Neuronal stem cell (in vitro differentiated cells): Measurements from ENCODE around the gene EVI5L.

Source experiments
- DNase-seq: peaks from one replicate; pipeline ENCODE4 v3.0.0-alpha.2; 2013; ENCODE audit warnings: low spot score
- H2AFZ ChIP-seq: one replicate; pipeline ENCODE4 v1.6.1; 2013; ENCODE audit warnings: mild to moderate bottlenecking, low read length, inconsistent platforms
- H2AK5ac ChIP-seq: 2 replicates; pipeline ENCODE4 v1.6.1; 2013; ENCODE audit warnings: low read depth, mild to moderate bottlenecking, inconsistent platforms, low read length, moderate library complexity, mixed read lengths
- H2BK120ac ChIP-seq: 2 replicates; pipeline ENCODE4 v1.6.1; 2013; ENCODE audit warnings: low read depth, mild to moderate bottlenecking, inconsistent platforms, low read length, moderate library complexity, mixed read lengths
- H2BK12ac ChIP-seq: one replicate; pipeline ENCODE4 v1.6.1; 2013; ENCODE audit warnings: low read length, inconsistent platforms
- H2BK15ac ChIP-seq: 2 replicates; pipeline ENCODE4 v1.6.1; 2013; ENCODE audit warnings: mild to moderate bottlenecking, low read length, inconsistent platforms, mixed read lengths
- H2BK5ac ChIP-seq: one replicate; pipeline ENCODE4 v1.6.1; 2013; ENCODE audit warnings: inconsistent platforms, mild to moderate bottlenecking, low read length, moderate library complexity
- H3K14ac ChIP-seq: one replicate; pipeline ENCODE4 v1.6.1; 2013; ENCODE audit warnings: low read length, inconsistent platforms
- H3K18ac ChIP-seq: 2 replicates; pipeline ENCODE4 v1.6.1; 2013; ENCODE audit warnings: low read length, inconsistent platforms
- H3K23ac ChIP-seq: 2 replicates; pipeline ENCODE4 v1.6.1; 2013; ENCODE audit warnings: low read depth, mild to moderate bottlenecking, mixed read lengths, low read length, inconsistent platforms; ENCODE audit not compliant: poor library complexity
- H3K27ac ChIP-seq: replicated peaks from 3 replicates; pipeline ENCODE4 v1.5.1; 2013; ENCODE audit warnings: low read length, inconsistent platforms
- H3K27me3 ChIP-seq, 3 experiments: 2 replicates each; pipeline ENCODE4 v1.6.1; 2013; ENCODE audit warnings: low read length in 3 of 3, mild to moderate bottlenecking in 2 of 3, inconsistent platforms in 1 of 3, low read depth in 1 of 3, mixed read lengths in 1 of 3, moderate library complexity in 1 of 3; ENCODE audit not compliant: control insufficient read depth in 3 of 3, insufficient read depth in 3 of 3
- H3K36me3 ChIP-seq, 2 donors: replicated peaks in 1 of 2; 2 replicates each; pipeline ENCODE4 v1.6.1; 2013; ENCODE audit warnings: low read length in 2 of 2; ENCODE audit not compliant: control insufficient read depth in 2 of 2, insufficient read depth in 2 of 2
- H3K4ac ChIP-seq: 2 replicates; pipeline ENCODE4 v1.6.1; 2013; ENCODE audit warnings: inconsistent platforms, mild to moderate bottlenecking, low read length, moderate library complexity
- H3K4me1 ChIP-seq, 2 donors: 1 replicate in 1 of 2; 2 replicates in 1 of 2; pipeline ENCODE4 v1.6.1; 2013; ENCODE audit warnings: low read length in 2 of 2, low read depth in 1 of 2; ENCODE audit not compliant: control insufficient read depth in 2 of 2, insufficient read depth in 1 of 2
- H3K4me2 ChIP-seq: one replicate; pipeline ENCODE4 v1.6.1; 2013; ENCODE audit warnings: mild to moderate bottlenecking, low read length, inconsistent platforms; ENCODE audit not compliant: insufficient read depth, poor library complexity, severe bottlenecking
- H3K4me3 ChIP-seq, 2 donors: 2 replicates each; pipeline ENCODE4 v1.5.1; 2013; ENCODE audit warnings: low read length in 2 of 2, mild to moderate bottlenecking in 2 of 2, inconsistent platforms in 1 of 2, moderate library complexity in 1 of 2
- H3K79me1 ChIP-seq: one replicate; pipeline ENCODE4 v1.6.1; 2013; ENCODE audit warnings: low read depth, mild to moderate bottlenecking, inconsistent platforms, low read length, moderate library complexity
- H3K9ac ChIP-seq: one replicate; pipeline ENCODE4 v1.6.1; 2013; ENCODE audit warnings: mild to moderate bottlenecking, low read depth, low read length, inconsistent platforms; ENCODE audit not compliant: poor library complexity
- H3K9me3 ChIP-seq, 2 donors: replicated peaks in 1 of 2; 2 replicates each; pipeline versions ENCODE3 to v1.6.1; 2013; ENCODE audit warnings: low read length in 2 of 2, mild to moderate bottlenecking in 2 of 2, inconsistent platforms in 1 of 2, low read depth in 1 of 2, mixed read lengths in 1 of 2, moderate library complexity in 1 of 2; ENCODE audit not compliant: control insufficient read depth in 2 of 2, insufficient read depth in 1 of 2
- H4K8ac ChIP-seq: one replicate; pipeline ENCODE4 v1.6.1; 2013; ENCODE audit warnings: low read depth, mild to moderate bottlenecking, inconsistent platforms, low read length, moderate library complexity
- H4K91ac ChIP-seq: one replicate; pipeline ENCODE4 v1.6.1; 2013; ENCODE audit warnings: low read length, low read depth, mild to moderate bottlenecking, inconsistent platforms; ENCODE audit not compliant: poor library complexity
- WGBS, 2 donors: extraction: QIAGEN DNeasy Blood & Tissue Kit; methylation state at CpG; one replicate each; pipeline ENCODE4 v1.1.7; 2013; ENCODE audit warnings: missing lambda C conversion rate in 2 of 2, mixed read lengths in 1 of 2; ENCODE audit not compliant: insufficient read length in 2 of 2, insufficient replicate concordance in 1 of 2; ENCODE audit errors: extremely low coverage in 2 of 2; 5-methylcytosine and 5-hydroxymethylcytosine counted together

EVI5L gene

GRCh38 chr19:7787141-7787540 is 42.9 kb upstream of the EVI5L start:
- no peak overlapping the region for H3K27ac ChIP-seq
- H2AFZ ChIP-seq: no peak overlapping the region
- no peak overlapping the region for H3K18ac ChIP-seq
- no peak overlapping the region for H3K4me2 ChIP-seq
- peaks cover 5 to 8% of the 10 kb centered on the region in 2 donors for H3K9me3 ChIP-seq
- H2BK5ac ChIP-seq: no peak overlapping the region
- no peak overlapping the region for H3K9ac ChIP-seq
- peaks cover 0 to 13% of the 10 kb centered on the region in 2 donors for H3K4me1 ChIP-seq
- DNase-seq: no peak
- H3K14ac ChIP-seq: no peak overlapping the region
- H4K8ac ChIP-seq: no peak overlapping the region
- H4K91ac ChIP-seq: no peak overlapping the region
- H2BK120ac ChIP-seq: no peak overlapping the region
- H2BK15ac ChIP-seq: no peak overlapping the region
- no peak overlapping the region for H2BK12ac ChIP-seq
- no CpG with 5 or more reads among the region's 10 CpGs for WGBS, 2 donors
- no peak overlapping the region for H3K4ac ChIP-seq
- H3K23ac ChIP-seq: no peak overlapping the region
- no peaks in the 10 kb centered on the region for H3K36me3 ChIP-seq
- peaks cover 4% of the 10 kb centered on the region for H3K79me1 ChIP-seq
- peaks cover 16 to 63% (median 40%) of the 10 kb centered on the region in 3 experiments for H3K27me3 ChIP-seq
- H2AK5ac ChIP-seq: no peak overlapping the region
- no peak overlapping the region for H3K4me3 ChIP-seq

- no CpG with 5 or more reads among the region's 22 CpGs for WGBS, 2 donors
- H3K4me3 ChIP-seq: peak overlapping the region in 1 of 2 donors; percentile 42
- H3K27ac ChIP-seq: no peak overlapping the region
- DNase-seq: no peak
- peak overlapping the region; percentile 87 for H2BK15ac ChIP-seq
- H3K27me3 ChIP-seq: peaks cover 16 to 63% (median 40%) of the 10 kb centered on the region in 3 experiments
- peak overlapping the region; percentile 47 for H3K14ac ChIP-seq
- H3K4me1 ChIP-seq: peaks cover 0 to 13% of the 10 kb centered on the region in 2 donors
- H2AK5ac ChIP-seq: peak overlapping the region; percentile 79
- peak overlapping the region; percentile 47 for H2AFZ ChIP-seq
- H3K4me2 ChIP-seq: no peak overlapping the region
- no peak overlapping the region for H4K8ac ChIP-seq
- no peak overlapping the region for H2BK120ac ChIP-seq
- H2BK12ac ChIP-seq: peak overlapping the region; percentile 73
- H3K9ac ChIP-seq: no peak overlapping the region
- peaks cover 4% of the 10 kb centered on the region for H3K79me1 ChIP-seq
- H3K36me3 ChIP-seq: no peaks in the 10 kb centered on the region
- no peak overlapping the region for H3K4ac ChIP-seq
- no peak overlapping the region for H2BK5ac ChIP-seq
- H3K23ac ChIP-seq: no peak overlapping the region
- H3K18ac ChIP-seq: peak overlapping the region; percentile 90
- no peak overlapping the region for H4K91ac ChIP-seq
- peaks cover 5 to 8% of the 10 kb centered on the region in 2 donors for H3K9me3 ChIP-seq
Observed at GRCh38 chr19:7787602-7788177, 42.3 kb upstream of the EVI5L start.

- peak overlapping the region; percentile 31 for H2BK120ac ChIP-seq
- peaks cover 16 to 60% (median 40%) of the 10 kb centered on the region in 3 experiments for H3K27me3 ChIP-seq
- H3K9me3 ChIP-seq: peaks cover 5 to 8% of the 10 kb centered on the region in 2 donors
- peak overlapping the region; percentile 47 for H3K14ac ChIP-seq
- peak overlapping the region; percentile 73 for H2BK12ac ChIP-seq
- H2AK5ac ChIP-seq: peak overlapping the region; percentile 79
- no peak overlapping the region for H3K23ac ChIP-seq
- H3K4ac ChIP-seq: no peak overlapping the region
- peak overlapping the region; percentile 87 for H2BK15ac ChIP-seq
- H4K91ac ChIP-seq: no peak overlapping the region
- H3K9ac ChIP-seq: no peak overlapping the region
- peak overlapping the region; percentile 62 for H3K4me2 ChIP-seq
- WGBS, 2 donors: no CpG with 5 or more reads among the region's 67 CpGs
- DNase-seq: no peak
- H3K4me1 ChIP-seq: peaks cover 0 to 13% of the 10 kb centered on the region in 2 donors
- no peak overlapping the region for H4K8ac ChIP-seq
- no peak overlapping the region for H3K27ac ChIP-seq
- peak overlapping the region in 1 of 2 donors; percentile 42 for H3K4me3 ChIP-seq
- no peaks in the 10 kb centered on the region for H3K36me3 ChIP-seq
- H2AFZ ChIP-seq: peak overlapping the region; percentile 47
- peak overlapping the region; percentile 90 for H3K18ac ChIP-seq
- peaks cover 4% of the 10 kb centered on the region for H3K79me1 ChIP-seq
- no peak overlapping the region for H2BK5ac ChIP-seq
Observed at GRCh38 chr19:7788178-7788932, 41.7 kb upstream of the EVI5L start.

DNA sequence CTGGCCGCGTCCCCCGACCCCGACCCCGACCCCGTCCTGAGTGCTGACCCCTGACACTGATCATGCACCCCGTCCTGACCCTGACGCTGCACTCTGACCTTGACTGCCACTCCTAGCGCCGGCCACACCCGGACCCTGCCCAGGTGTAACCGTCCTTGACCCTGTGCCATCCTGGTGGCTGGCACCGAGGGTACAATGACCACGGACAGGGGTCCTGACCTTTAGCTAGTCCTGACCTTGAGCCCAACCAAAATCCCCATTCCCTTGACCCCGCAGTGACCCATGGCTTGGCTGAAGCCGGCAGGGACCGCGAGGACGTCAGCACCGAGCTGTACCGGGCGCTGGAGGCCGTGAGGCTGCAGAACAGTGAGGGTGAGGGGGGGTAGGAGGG is 41.1 kb upstream of the EVI5L start:
- H3K4me2 ChIP-seq: peak overlapping the region; percentile 62
- no peak overlapping the region for H2BK15ac ChIP-seq
- H3K14ac ChIP-seq: peak overlapping the region; percentile 71
- peaks cover 16 to 54% (median 40%) of the 10 kb centered on the region in 3 experiments for H3K27me3 ChIP-seq
- H3K4me1 ChIP-seq: peaks cover 0 to 13% of the 10 kb centered on the region in 2 donors
- H4K91ac ChIP-seq: no peak overlapping the region
- no peak overlapping the region for H2AFZ ChIP-seq
- H3K18ac ChIP-seq: peak overlapping the region; percentile 83
- H3K36me3 ChIP-seq: no peaks in the 10 kb centered on the region
- no CpG with 5 or more reads among the region's 23 CpGs for WGBS, 2 donors
- no peak overlapping the region for H3K27ac ChIP-seq
- peaks cover 4% of the 10 kb centered on the region for H3K79me1 ChIP-seq
- H3K23ac ChIP-seq: peak overlapping the region; percentile 95
- peak overlapping the region; percentile 31 for H2BK120ac ChIP-seq
- H3K4ac ChIP-seq: no peak overlapping the region
- peaks cover 5 to 8% of the 10 kb centered on the region in 2 donors for H3K9me3 ChIP-seq
- no peak overlapping the region for H3K9ac ChIP-seq
- H2AK5ac ChIP-seq: peak overlapping the region; percentile 75
- no peak overlapping the region for H2BK12ac ChIP-seq
- H3K4me3 ChIP-seq: peak overlapping the region in 1 of 2 donors; percentile 37
- no peak overlapping the region for H4K8ac ChIP-seq
- no peak for DNase-seq
- H2BK5ac ChIP-seq: no peak overlapping the region
